OCI-LY7 (cell line): ENCODE measurements around the gene DNAH14. TPM values are rescaled to one million over a fixed set of nuclear protein-coding genes. Genes with fewer than 3 reads are reported as not detected.

Source experiments
- BruUV-seq: library from RNA; stranded (reverse); fragments of 400-500 nt; replicated peaks from 2 replicates; lab custom pipeline; 2021; lab: Mats Ljungman, UMichigan
- CTCF ChIA-PET: fragments of 300-600 bp; sonication (Branson Sonifier 250); formaldehyde crosslinking; loops from one replicate; lab custom pipeline; 2022; ENCODE audit warnings: antibody characterized with exemption; ENCODE audit not compliant: unreplicated experiment; lab: Charles Lee
- POLR2A ChIA-PET: fragments of 300-600 bp; sonication (Branson Sonifier 250); formaldehyde crosslinking; loops from one replicate; lab custom pipeline; 2022; ENCODE audit warnings: antibody characterized with exemption; lab: Charles Lee
- DNase-seq: peaks from one replicate; pipeline ENCODE4 v3.0.0-alpha.2; 2015; ENCODE audit warnings: low spot score
- H2AFZ ChIP-seq: fragments of 200-600 bp; sonication (generic), shearing (Covaris generic); 2 replicates; pipeline ENCODE4 v1.6.1; 2014; ENCODE audit warnings: mild to moderate bottlenecking, antibody characterized with exemption, low read length, moderate library complexity
- H3K27ac ChIP-seq: fragments of 200-600 bp; sonication (generic); 2 replicates; pipeline ENCODE4 v1.5.1; 2014; ENCODE audit warnings: mixed run types, low read depth, mild to moderate bottlenecking, moderate library complexity, low read length, inconsistent platforms; ENCODE audit not compliant: poor library complexity, severe bottlenecking
- H3K36me3 ChIP-seq: fragments of 200-600 bp; sonication (generic); 2 replicates; pipeline ENCODE4 v1.6.1; 2014; ENCODE audit warnings: mild to moderate bottlenecking, antibody characterized with exemption, low read length, moderate library complexity, mixed read lengths; ENCODE audit not compliant: insufficient read depth
- H3K4me1 ChIP-seq: fragments of 200-600 bp; sonication (generic); 2 replicates; pipeline ENCODE4 v1.5.1; 2014; ENCODE audit warnings: mild to moderate bottlenecking, low read length; ENCODE audit not compliant: insufficient read depth, poor library complexity, severe bottlenecking
- H3K4me2 ChIP-seq: fragments of 200-600 bp; sonication (generic); 2 replicates; pipeline ENCODE4 v1.6.1; 2014; ENCODE audit warnings: mild to moderate bottlenecking, low read length
- H3K4me3 ChIP-seq: fragments of 200-600 bp; sonication (generic); 2 replicates; pipeline ENCODE4 v1.5.1; 2014; ENCODE audit warnings: mild to moderate bottlenecking, low read depth, low read length; ENCODE audit not compliant: poor library complexity, severe bottlenecking
- H3K79me2 ChIP-seq: fragments of 200-600 bp; sonication (generic); 2 replicates; pipeline ENCODE4 v1.6.1; 2016; ENCODE audit warnings: low read depth, mild to moderate bottlenecking, low read length, moderate library complexity, mixed read lengths; ENCODE audit not compliant: insufficient read depth
- H3K9me2 ChIP-seq: fragments of 200-600 bp; sonication (generic); 2 replicates; pipeline ENCODE4 v1.6.1; 2016; ENCODE audit warnings: mild to moderate bottlenecking, low read length, mixed read lengths; ENCODE audit not compliant: insufficient read depth
- H3K9me3 ChIP-seq: fragments of 200-600 bp; sonication (generic); 2 replicates; pipeline ENCODE4 v1.6.1; 2014; ENCODE audit warnings: mild to moderate bottlenecking, mixed run types, low read length, mixed read lengths
- H4K20me1 ChIP-seq: fragments of 200-600 bp; sonication (generic); 2 replicates; pipeline ENCODE4 v1.6.1; 2014; ENCODE audit warnings: mild to moderate bottlenecking, antibody characterized with exemption, low read length, moderate library complexity, mixed read lengths; ENCODE audit not compliant: insufficient read depth
- CTCF ChIP-seq: fragments of 200-600 bp; sonication (generic); conservative IDR thresholded peaks from 2 replicates; pipeline ENCODE4 v1.5.1; 2014; ENCODE audit warnings: mild to moderate bottlenecking, antibody characterized with exemption, low read length, moderate library complexity, mixed read lengths
- EZH2phosphoT487 ChIP-seq: fragments of 200-600 bp; sonication (generic); IDR thresholded peaks from 2 replicates; pipeline ENCODE4 v1.6.1; 2018; ENCODE audit warnings: low read depth, borderline replicate concordance, mild to moderate bottlenecking, mixed run types, antibody characterized with exemption, low read length, moderate library complexity, mixed read lengths
- intact Hi-C: fragments of 100-400 bp; cut with micrococcal nuclease; formaldehyde crosslinking; loops from one replicate; pipeline ENCODE4 v1.10.0; 2022; ENCODE audit not compliant: unreplicated experiment
- total RNA-seq, 2 experiments: library from RNA; depleted of rRNA in 1 of 2; stranded (reverse); fragments of >200 nt in 1 of 2; shearing (Covaris generic) in 1 of 2; gene quantifications; 2 replicates each; pipeline ENCODE4 v1.2.3, GENCODE V29; 2014 to 2022

Gene DNAH14
- total RNA-seq, 2 experiments from 2014 or later: not detected

- Histone ChIP-seq H4K20me1 (no peaks in the 10 kb centered on the region), H2AFZ (no peak overlapping the region), H3K9me2 (no peaks in the 10 kb centered on the region), H3K4me3 (no peak overlapping the region), H3K4me1 (peaks cover 3% of the 10 kb centered on the region), H3K36me3 (no peaks in the 10 kb centered on the region), H3K79me2 (no peaks in the 10 kb centered on the region), H3K9me3 (no peaks in the 10 kb centered on the region), H3K4me2 (no peak overlapping the region), H3K27ac (no peak overlapping the region)
- intact Hi-C loops: no loop called here
- ChIA-PET CTCF (no interaction called here), POLR2A (no interaction called here)
- peak; percentile 37 for DNase-seq
- no TSS peak for BruUV-seq
- TF ChIP-seq CTCF (peak; percentile 81), EZH2phosphoT487 (no peak)
Measured at GRCh38 chr1:225343618-225344017, 414.1 kb downstream of the DNAH14 start.

- TF ChIP-seq CTCF: no peak
- no peak for TF ChIP-seq EZH2phosphoT487
- peak; percentile 4 for DNase-seq
- Histone ChIP-seq H4K20me1 (no peaks in the 10 kb centered on the region), H3K79me2 (no peaks in the 10 kb centered on the region), H3K9me3 (no peaks in the 10 kb centered on the region), H3K4me3 (no peak overlapping the region), H3K9me2 (no peaks in the 10 kb centered on the region), H3K4me1 (peaks cover 3% of the 10 kb centered on the region), H3K4me2 (no peak overlapping the region; the same call in 1 of the 2 replicates), H3K36me3 (no peaks in the 10 kb centered on the region), H3K27ac (no peak overlapping the region), H2AFZ (no peak overlapping the region)
- ChIA-PET CTCF (no interaction called here), POLR2A (interaction anchor here (0.8 kb wide), 1 partner anchor 41 kb away, joined by 3 read pairs; no protein-coding TSS in a partner anchor)
- intact Hi-C loops: no loop called here
- BruUV-seq: no TSS peak
Measured at GRCh38 chr1:225347123-225347683, 417.7 kb downstream of the DNAH14 start.

GRCh38 chr1:225348400-225348799 is 418.9 kb downstream of the DNAH14 start:
- peaks cover 3% of the 10 kb centered on the region for H3K4me1 ChIP-seq
- H3K79me2 ChIP-seq: no peaks in the 10 kb centered on the region
- no peak overlapping the region for H3K4me3 ChIP-seq
- ChIA-PET CTCF (no interaction called here), POLR2A (no interaction called here)
- no peaks in the 10 kb centered on the region for H3K9me3 ChIP-seq
- no peak overlapping the region for H3K4me2 ChIP-seq
- no peak overlapping the region for H3K27ac ChIP-seq
- no peak overlapping the region for H2AFZ ChIP-seq
- BruUV-seq: no TSS peak
- TF ChIP-seq EZH2phosphoT487: no peak
- TF ChIP-seq CTCF: no peak
- H3K36me3 ChIP-seq: no peaks in the 10 kb centered on the region
- intact Hi-C loops: no loop called here
- H3K9me2 ChIP-seq: no peaks in the 10 kb centered on the region
- DNase-seq: no peak
- H4K20me1 ChIP-seq: no peaks in the 10 kb centered on the region
